HG03378 (cell line): Measurements from ENCODE around the gene ARHGEF37.

Source experiments
- ATAC-seq: cut with Tn5 transposase; IDR thresholded peaks from one replicate; pipeline ENCODE4 v1.9.1; 2021; ENCODE audit warnings: mild to moderate bottlenecking, moderate library complexity; ENCODE audit not compliant: unreplicated experiment

Gene ARHGEF37

DNA sequence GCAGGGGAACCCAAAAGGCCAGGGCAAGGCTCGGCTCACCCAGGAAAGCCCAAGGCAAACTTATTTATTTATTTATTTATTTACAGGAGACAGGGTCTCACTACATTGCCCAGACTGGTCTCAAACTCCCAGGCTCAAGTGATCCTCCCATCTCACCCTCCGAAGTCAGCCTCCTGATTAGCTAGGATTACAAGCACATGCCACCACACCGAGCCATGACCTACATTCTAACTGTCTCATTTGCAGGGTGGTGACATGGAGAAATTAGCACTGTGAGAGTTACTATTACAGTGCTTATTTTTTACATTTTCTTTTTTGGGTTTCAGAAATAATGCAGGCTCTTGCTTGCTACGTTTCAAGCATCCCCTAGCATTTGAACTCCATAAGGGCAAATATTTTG, 18.1 kb downstream of the ARHGEF37 start:
- no peak for ATAC-seq

GRCh38 chr5:149600932-149601331, 19.6 kb downstream of the ARHGEF37 start:
- ATAC-seq = no peak

DNA sequence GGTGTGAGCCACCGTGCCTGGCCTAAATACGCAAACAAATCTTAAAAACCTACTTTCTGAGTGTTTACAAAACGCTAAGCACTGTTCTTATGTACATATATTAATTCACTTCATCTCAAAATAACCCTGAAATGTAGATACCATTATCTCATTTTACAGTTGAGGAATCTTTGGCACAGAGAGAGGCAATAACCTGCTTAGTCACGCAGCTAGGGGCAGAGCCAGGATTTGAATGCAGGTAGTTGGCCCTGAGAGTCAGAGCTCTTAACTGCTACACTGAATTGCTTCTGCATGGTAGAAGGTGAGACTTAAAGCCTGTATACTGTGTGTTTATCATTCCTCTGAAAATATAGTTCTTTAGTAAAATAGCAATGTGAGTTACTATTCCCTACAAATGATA, 21.9 kb downstream of the ARHGEF37 start:
- no peak for ATAC-seq

GRCh38 chr5:149603920-149604319, 22.6 kb downstream of the ARHGEF37 start:
- no peak for ATAC-seq

DNA sequence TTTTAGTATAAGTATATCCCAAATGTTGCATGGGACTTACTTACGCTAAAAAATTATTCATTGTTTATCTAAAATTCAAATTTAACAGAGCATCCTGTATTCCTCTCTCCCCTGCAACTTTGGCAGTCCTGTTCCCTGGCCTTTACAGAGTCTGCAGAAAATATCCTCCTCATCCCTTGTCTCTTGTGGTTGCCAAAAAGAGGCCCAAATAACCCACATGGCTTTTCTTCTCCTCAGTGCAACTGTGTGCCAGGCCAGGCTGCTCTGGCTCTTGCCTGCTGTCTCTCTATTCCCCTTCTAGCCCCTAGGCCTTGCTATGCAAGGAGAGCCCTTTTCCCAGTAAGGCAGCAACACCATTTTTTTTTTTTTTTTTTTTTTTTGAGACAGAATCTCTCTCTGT, 23.0 kb downstream of the ARHGEF37 start:
- ATAC-seq = no peak

DNA sequence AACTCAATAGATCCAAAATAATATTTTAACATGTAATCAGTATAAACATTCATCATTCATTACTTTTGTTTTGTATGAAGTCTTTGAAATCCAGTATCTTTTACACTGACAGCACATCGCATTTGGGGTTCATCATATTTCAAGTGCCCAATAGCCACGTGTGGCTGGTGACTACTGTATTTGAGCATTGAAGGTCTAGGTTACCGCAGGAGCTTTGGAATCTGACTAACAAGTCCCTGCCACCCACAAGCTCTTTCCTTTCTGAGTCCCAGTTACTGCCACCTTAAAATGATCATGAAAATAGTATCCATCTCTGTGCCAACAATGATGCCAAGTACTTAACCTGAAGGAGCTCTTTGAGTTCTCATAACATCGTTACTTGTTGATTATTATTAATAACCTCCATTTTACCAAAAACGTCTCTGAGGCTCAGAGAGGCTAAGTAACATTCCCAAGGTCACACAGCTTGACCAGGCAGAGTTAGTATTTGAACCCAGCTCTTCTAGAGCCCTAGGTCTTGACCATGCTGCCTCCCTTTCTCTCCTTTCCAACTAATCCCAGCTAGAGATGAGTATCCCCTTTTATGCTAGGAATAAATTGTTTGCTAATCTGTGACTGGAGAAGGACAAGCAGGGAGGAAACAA, 24.2 kb downstream of the ARHGEF37 start:
- no peak for ATAC-seq

DNA sequence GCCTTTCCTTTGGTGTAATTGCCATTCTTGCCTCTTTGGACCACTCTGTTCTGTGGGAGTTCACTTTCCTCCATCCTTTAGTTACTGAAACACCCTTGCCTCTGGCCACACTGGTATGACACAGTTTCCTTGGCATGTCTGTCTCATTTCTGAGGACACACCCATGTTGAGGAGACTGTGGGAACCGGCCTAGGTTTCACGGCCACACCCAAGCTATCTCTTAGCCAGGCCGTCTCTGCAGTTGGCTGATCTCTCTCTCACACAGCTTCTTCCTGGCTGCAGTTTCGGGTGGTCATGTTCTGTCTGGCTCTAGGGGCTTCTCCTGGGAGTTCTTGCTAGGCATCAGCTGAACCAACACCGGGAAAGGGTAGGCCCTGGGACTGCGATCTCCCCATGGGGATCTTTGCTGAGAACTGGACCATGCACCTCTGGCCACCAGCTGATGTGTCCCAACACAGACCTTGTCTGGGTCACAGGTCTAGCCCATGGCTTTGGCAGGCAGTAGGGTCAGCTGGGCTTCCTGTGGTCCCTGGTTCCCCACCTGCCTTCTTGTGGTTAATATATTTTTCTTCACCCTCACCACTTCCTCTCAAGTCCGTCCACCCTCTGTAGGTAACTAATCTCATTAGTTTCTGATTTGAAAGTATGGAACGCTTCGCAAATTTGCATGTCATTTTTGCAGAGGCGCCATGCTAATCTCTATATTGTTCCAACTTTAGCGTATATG, 24.9 kb downstream of the ARHGEF37 start:
- ATAC-seq = peak; percentile 94

DNA sequence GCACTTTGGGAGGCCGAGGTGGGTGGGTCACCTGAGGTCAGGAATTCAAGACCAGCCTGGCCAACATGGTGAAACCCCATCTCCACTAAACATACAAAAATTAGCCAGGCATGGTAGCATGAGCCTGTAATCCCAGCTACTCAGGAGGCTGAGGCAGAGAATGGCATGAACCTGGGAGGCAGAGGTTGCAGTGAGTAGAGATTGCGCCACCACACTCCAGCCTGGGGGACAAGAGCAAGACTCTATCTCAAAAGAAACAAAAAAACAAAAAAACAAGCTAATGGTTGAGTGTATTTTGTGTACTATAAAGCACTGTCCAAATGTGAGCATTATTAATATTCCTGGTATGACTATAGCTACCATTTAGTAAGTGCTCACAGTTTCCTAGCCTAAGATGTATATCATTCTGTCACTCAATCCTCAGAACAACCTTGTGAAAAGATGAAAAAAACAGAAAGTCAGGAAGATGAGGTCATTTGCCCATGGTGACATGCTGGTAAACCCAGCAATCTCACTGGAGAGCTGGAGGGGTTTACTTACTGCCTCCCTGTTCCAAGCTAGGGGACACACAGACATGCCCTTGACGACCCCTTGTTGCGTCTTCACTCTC, 27.7 kb downstream of the ARHGEF37 start:
- no peak for ATAC-seq

DNA sequence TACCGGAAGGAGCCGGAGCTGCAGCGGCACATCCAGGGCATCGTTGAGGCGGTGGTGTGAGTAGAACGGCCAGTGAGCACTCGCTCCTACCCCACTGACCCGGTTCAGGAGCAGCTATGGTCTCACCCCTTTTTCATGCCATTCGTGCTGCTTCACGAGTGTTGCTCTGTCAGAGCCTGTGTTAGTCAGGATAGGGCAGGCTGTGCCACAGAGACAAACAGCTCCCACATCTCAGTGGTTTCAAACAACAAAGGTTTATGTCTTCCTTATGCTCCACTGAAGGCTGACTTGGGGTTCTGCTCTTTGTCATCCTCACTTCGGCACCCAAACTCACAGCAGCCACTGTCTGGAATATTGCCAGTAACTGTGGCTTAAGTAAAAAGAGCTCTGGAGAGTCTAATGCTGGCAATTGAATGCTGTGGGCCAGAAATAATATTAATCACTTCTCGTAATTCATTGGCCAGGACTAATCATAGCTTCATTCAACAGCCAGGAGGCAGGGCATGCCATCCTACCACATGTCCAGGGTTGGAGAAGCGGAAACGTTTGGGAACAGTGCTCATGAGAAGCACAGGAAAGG, 28.4 kb downstream of the ARHGEF37 start:
- no peak for ATAC-seq

DNA sequence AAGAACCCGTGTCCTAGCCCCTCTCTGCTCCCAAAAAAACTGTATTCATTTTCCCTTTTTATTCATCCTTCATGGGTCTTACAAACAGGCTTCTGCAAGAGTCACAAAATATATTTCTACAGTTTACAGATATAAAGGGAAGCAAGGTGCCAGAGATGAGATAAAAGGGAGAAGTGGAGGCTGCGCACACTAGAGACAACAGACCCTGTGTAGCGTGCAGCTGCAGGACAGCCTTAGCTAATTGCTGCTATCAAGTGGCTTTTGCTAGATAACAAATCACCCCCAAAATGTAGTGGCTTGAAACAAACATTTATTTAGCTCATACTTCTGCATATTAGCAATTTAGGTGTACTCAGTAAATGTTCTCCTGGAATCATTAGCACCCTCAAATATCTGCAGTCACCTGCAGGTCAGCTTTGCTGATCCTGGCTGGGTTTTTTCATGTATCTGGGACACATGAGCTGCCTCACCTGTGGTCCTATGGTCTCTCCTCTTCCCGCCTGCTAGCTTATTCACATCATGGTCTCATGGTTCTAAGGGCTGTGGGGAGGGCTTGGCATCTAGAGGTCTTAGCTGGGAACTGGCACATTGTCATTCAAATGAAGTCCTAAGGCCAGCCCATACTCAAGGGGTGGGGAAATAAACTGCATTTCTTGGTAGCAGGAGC, 29.4 kb downstream of the ARHGEF37 start:
- no peak for ATAC-seq

GRCh38 chr5:149611326-149611725, 30.0 kb downstream of the ARHGEF37 start:
- ATAC-seq = no peak

DNA sequence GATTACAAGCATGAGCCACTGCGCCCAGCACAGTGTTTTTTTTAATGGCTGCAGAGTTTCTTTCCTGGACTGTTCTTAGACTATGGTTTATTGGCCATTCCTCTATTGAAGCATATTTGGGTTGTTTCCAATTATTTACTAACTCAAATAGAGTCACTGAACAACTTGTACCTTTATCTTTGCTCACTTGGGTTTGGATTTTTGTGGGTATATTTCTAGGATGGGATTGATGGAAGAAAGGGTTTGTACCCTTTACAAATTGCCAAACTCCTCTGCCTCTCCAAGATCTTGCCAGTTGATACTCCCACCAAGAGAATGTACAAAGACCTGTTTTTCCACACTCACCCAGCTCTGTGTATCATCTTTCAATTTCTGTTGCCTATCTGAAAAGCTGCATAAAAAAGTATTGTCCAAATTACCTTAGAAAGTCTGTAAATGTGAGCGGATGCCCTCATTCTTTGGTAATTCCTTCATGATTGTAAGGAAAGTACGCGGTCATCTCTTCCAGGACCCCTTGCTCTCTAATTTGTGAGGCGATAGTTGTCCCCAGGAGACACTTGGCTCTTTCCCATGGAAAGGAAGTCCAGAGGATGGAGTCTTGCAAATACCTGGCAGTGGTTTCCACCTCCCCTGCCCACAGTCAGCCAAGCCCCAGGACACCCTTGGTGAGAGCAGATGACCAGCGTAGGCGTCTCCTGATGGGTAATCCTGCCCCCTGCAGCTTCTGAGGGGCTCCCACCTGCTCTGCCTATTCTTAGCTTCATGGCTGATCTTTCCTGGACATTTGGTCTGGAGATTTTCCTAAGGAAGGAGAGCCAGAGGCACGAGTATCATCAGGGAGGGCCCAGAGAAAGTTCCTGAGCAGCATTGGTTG, 33.0 kb downstream of the ARHGEF37 start:
- no peak for ATAC-seq

GRCh38 chr5:149615976-149616375, 34.7 kb downstream of the ARHGEF37 start:
- ATAC-seq = no peak

- ATAC-seq = peak; percentile 68
These were observed 35.5 kb downstream of the ARHGEF37 start for GRCh38 chr5:149616727-149617285.

- ATAC-seq = no peak
These were observed 36.5 kb downstream of the ARHGEF37 start for GRCh38 chr5:149617760-149618306.

DNA sequence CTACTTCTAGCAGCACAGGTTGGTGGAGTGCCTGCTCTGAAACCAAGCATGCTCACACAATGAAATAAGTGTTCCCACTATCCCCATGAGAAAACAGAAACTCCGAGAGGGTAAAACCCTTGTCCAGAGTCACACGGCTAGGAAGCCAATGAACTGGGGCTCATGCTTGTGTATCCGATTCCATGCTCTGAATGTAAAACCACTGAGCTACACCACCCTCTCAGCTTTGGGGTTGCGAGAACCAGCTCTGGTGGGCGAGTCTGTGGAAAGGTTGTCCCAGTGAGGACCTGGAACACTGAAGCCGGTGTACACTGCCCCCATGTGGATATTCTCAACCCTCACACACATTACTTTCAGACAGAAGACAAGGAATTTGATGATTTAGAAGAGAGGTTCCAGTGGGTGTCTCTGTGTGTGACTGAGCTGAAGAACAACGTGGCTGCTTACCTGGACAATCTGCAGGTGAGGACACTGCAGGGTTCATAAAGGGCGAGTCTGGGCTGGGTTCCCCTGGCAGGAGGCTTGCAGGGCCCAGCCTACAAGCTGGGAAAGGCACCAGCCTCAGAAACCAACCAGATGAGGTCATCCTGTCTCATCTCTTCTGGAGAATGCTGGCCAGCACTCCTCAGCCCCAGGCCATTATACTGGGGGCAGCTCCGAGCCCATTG, 37.4 kb downstream of the ARHGEF37 start:
- ATAC-seq = peak; percentile 40

GRCh38 chr5:149621415-149622098, 40.3 kb downstream of the ARHGEF37 start:
- no peak for ATAC-seq

DNA sequence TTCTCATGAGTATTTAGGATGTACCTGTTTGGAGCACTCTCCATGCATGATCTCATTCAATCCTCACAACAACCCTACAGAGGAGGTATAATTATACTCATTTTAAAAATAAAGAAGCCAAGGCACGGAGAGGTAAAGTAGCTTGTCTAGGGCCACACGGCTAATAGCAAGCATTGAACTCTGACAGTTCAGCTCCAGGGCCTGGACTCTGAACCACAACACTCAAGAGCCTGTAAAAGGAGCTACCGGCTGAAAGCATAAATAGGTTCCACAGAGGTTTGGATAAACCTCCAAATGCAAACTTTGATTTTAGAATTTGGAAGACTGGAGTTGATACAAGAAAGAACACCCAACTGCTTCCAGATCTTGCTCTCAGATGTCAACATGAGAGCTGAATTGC, 41.2 kb downstream of the ARHGEF37 start:
- ATAC-seq = no peak

DNA sequence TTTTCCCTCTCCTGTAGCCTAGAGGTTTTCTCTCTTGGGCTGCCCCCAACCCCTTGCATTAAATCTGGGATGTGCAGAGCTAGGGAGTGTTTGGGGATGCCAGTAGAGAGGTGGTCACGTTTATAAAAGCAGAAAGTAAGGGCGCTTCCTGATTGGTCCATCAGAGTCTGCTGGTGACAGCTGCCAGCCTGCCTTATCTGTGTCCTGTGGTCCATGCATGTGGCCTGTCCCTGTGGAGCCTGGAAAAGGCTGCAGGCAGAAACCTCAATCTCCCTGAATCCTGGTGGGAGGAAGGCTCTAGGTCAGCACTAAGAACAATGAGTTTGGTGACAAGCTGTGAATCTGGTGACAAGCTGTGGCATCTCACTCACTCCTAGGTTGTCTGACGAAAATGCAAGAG, 42.2 kb downstream of the ARHGEF37 start:
- no peak for ATAC-seq
